GM20431 (cell line): Measurements from ENCODE around the gene DOCK4.

ENCODE experiments used
- in situ Hi-C: fragments of 300-500 bp; cut with MseI, MboI; formaldehyde crosslinking; loops from one replicate; pipeline ENCODE4 v1.15.0; 2020; ENCODE audit warnings: low sequenced_read_pairs; ENCODE audit not compliant: unreplicated experiment

Gene DOCK4

DNA sequence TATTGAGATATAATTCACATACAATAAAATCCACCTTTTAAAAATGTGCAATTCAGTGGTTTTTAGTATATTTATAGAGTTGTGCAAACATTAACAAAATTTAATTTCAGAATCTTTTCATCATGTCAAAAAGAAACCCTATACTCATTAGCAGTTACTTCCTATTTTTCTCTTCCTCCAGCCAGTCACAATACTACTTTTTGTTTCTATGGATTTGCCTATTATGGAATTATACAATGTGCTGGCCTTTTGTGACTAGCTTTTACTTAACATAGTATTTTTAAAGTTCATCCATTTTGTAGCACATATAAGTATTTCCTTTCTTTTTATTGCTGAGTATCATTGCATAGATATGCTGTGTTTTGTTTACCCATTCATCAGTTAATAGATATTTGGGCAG is 444.0 kb downstream of the DOCK4 start:
- in situ Hi-C loops, result loop anchor here (25.0 kb wide), 1 partner anchor 650 kb away; no protein-coding TSS in a partner anchor

DNA sequence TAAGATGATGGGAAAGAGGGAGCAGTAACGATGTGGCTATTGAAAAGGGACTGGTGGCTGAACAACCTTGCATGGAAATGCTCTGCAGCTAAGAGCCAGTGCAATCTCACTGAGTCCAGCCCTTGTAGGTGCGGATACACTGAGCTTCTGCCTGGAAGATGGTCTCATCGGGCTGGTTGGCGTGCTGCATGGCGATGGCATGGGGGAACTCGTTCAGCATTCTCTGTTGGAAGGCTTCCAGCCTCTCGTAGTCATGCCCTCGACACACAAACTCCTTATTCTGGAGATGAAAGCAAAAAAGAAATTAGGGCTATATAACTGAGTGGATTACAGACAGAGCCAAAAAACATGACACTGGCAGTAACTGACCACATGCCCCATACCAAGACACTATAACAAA is 446.2 kb downstream of the DOCK4 start:
- in situ Hi-C loops, result loop anchor here (25.0 kb wide), 1 partner anchor 652 kb away; no protein-coding TSS in a partner anchor

DNA sequence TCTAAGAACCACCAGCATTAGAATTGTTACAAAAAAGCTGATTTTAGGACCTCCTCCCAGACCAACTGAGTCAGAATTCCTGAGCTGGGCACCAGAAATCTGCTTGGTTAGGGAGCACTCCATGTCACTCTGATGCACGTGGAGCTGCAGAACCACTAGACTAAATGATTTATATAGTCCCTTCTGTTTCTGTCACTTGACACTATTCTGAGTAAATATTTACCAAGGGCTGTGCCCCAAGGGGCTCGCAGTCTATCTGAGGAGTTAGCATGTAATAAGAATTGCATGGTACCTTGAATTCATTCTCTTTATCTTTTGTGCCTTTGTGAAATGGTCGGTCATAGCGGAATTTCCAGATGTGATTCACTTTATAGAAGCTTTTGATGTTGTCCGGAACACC is 447.9 kb downstream of the DOCK4 start:
- in situ Hi-C loops, result loop anchor here (25.0 kb wide), 1 partner anchor 654 kb away; no protein-coding TSS in a partner anchor

DNA sequence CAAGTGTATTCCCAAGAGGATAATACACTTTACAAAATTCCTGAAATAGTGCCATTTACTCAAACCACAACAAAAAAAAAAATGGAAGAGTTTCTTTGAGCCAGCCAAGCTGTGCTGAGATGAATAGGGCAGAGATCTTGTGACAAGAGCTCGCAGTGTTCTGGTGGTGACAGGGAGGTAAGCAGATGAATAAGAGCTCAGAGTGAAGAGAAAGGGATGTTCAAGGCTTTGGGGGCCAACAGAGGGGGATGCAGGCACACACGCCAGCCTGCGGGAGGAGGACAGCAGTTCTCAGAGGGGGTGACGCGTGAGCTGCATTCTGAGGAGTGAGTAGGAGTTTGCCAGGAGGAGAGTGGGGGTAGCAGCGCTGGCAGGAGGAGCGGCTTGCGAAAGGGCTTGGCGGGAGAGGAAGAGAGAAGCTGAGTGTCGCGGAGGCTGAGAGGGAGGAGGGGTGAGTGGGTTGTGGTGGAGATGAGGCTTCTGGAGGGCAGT is 449.5 kb downstream of the DOCK4 start:
- in situ Hi-C loops, result loop anchor here (25.0 kb wide), 1 partner anchor 656 kb away; no protein-coding TSS in a partner anchor

DNA sequence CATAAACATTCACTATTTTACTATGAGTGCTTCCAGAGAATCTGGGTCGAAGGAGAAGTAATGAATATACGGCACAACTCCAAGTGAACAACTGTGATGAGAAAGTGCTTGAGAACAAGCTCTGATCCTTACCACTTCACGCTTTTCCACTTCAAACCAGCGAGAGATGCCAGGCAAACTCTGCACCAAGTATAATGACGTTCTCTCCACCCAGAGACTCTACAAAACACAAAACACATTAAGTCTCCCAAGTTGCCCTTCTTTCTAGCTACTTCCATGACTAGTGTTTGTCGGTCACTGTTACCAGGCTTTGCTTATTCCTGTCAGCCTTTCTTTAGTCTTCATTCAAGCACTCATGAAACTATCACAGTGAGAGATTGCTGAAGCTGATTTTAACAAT is 450.8 kb downstream of the DOCK4 start:
- in situ Hi-C loops, result loop anchor here (25.0 kb wide), 1 partner anchor 657 kb away; no protein-coding TSS in a partner anchor

DNA sequence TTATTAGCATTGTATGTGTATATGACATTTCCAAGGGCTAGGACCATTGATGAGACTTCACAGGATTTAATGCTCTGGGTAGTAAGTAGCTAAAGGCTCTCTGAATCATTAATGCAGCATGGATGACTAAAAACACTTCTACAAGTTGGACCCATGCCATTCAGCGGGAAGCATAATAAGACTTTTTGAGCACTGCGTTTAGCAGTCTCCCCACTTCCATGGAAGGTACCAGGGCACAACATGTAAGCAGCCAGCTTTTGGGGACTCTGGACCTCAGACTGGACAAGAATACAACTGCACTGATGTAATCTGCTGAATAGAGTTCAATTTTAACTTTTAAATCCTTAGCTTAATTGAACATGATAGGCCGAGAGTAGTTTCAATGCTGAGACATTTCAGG is 452.2 kb downstream of the DOCK4 start:
- in situ Hi-C loops, result loop anchor here (25.0 kb wide), 1 partner anchor 658 kb away; no protein-coding TSS in a partner anchor

DNA sequence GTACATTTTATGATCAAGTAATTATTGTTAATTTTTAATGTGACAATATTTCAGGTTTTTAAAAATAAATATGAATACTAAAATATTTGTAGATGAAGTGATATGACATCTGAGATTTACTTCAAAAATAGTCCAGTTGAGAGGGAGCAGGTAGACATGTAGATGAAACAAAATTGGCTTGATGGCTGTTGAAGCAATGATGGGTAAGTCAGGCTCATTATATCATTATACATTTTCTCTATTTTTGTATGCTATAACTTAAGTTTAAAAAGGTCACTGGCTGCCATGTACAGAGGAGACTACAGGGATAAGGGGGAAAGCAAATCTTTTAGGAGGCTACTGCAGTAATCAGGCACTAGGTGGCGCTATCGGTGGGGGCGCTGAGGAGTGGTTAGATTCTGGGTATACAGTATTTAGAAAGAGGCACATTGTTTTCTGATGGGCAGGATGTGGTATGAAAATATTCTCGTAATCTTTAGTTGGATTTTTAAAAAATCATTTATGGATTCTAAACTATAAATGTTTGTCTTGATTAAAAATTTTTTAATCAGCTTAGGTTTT is 454.1 kb downstream of the DOCK4 start:
- in situ Hi-C loops, result loop anchor here (25.0 kb wide), 1 partner anchor 660 kb away; no protein-coding TSS in a partner anchor

DNA sequence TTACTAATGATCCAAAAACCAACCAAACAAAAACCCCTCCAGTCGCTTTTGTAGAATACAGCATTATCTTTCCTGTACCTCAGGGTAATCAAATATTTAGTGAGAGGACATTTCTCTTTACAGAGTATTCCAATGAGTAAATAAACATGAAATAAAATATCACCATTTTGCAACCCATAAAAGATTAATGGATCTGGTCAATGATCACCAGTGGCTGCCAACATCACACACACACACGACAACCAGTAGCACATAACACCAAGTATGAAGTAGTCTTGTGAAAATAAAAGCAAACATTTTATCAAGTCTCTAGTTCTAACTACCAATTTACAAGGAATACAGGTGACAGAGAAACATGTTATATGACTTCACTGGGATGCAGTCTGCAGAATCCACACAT is 455.3 kb downstream of the DOCK4 start:
- in situ Hi-C loops, result loop anchor here (25.0 kb wide), 1 partner anchor 661 kb away; no protein-coding TSS in a partner anchor

DNA sequence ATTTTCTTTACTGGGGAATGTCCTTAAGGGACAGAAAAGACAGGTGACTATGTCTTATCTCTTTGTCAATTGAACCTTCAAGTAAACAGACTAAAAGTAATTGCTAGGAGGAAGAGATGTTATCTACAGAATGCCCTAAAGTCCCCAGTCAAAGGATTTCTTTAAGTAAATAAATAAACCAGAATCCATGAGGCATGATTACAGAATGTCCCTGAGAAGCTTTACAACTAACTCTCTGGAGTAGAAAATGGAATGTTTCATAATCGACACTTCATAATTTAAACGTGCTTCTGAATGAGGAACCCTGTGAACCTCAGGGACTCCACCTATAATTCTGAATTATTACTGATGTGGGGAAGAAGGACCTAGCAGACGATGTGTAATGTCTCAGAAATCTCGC is 456.0 kb downstream of the DOCK4 start:
- in situ Hi-C loops, result loop anchor here (25.0 kb wide), 1 partner anchor 662 kb away; no protein-coding TSS in a partner anchor

DNA sequence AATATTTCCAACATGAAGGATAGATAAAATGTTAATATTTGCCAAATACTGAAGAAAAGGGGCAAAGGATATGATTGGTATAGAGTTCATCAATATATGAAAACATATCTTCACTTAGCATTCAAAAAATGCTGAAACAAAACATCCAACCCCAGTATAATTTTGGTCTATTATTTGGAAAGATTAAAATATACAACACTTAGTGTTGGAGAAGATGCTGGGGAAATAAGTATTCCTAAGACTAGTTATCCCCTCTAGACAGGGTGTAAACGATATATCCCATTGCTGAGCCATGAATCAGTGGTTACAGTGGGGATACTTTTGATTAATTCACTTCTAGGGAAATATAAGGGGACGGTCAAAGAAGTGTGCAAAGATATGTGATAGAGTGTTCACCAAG is 456.6 kb downstream of the DOCK4 start:
- in situ Hi-C loops, result loop anchor here (25.0 kb wide), 2 partner anchors 663 to 738 kb away; partner anchors contain the start of gene LSMEM1

DNA sequence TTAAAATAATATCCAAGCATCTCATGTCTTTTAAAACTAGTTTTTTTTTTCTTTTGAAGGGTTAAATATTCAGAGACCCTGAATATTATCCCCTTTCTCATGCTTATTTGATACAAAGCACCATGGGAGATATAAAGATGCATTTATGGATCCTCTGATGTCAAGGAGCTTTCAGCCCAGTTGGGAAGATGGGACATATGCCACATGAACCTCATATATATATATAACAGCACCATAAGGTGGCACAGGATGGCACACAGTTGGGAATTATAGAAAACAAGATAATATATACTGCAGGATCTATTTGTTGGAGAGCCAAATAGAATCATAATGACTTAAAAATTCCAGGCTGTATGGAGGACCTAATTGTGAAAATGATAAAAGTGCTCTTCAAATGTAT is 458.5 kb downstream of the DOCK4 start:
- in situ Hi-C loops, result loop anchor here (25.0 kb wide), 1 partner anchor 740 kb away; the partner anchor contains the start of gene LSMEM1

DNA sequence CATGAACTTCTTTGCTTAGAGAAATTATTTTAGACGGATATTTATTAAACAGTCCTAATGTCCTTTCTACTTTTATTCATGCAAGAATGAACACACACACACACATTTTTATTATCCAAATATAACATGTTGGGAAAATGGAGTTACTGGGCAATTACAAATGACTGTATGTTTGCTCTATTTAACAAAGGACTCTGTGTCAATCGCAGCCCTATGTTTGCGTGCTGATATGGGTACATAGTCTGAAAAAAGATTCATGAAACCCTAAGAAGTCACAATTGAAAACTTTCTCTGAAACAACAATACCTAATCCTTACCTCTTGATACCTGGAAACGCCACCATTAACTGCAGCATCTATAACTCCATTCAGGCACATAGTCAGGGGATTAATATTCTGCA is 459.2 kb downstream of the DOCK4 start:
- in situ Hi-C loops, result loop anchor here (25.0 kb wide), 1 partner anchor 740 kb away; the partner anchor contains the start of gene LSMEM1

DNA sequence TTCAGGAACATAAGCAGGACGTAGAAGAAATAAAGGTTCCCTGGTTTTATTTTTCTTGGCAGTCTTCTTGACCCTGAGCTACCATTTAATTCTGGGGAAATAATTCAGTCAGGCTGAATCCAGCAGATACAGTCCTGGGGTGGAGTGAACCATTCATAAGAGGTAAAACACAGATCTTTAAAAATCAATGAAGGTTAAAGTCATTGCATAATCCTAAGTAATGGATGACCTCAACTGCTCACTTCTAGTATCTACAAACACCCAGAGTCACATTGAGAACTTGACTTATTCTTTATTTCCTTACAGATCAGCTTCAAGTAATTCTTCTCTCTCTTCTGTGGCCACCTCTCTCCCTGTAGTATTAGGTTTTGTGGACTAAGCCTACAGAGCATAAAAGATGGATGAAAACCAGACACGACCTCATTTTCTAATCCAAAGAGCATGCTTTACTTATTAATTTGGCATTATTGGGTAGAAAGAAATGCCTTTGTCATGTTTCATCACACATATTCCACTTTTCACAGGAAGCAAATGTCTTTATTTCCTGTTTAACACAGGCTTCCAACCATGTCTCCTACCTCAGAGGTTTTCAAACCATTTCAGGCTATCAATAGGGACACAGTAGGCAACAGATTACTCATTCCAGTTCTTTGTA is 461.6 kb downstream of the DOCK4 start:
- in situ Hi-C loops, result loop anchor here (25.0 kb wide), 1 partner anchor 743 kb away; the partner anchor contains the start of gene LSMEM1

DNA sequence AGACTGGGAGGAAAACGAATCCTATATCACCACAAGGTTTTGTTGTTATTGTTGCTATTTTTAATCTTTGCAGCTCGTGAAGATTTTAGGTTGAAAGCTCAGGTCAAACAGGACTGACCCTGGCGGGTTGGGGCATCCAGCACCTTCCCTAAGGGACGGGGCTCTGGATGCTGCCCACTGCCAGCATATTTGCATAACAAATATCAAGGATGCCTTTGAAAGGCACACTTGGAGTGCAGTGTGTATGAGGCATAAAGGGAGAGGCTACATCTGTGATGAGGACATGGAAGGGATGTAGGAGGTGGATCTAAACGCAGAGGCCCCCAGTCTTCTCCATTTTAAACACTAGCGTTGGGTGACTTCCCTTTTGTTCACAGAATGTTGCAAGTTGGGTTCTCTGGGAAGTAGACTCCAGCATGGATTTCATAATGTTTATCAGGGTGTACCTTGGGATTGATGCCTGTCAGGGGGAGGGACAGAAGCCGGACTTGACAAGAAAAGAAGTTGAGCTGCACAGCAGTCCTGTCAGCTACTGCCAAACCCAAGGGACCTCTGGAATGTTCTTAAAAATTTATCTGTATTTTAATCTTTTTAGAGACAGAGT is 462.9 kb downstream of the DOCK4 start:
- in situ Hi-C loops, result loop anchor here (25.0 kb wide), 1 partner anchor 744 kb away; the partner anchor contains the start of gene LSMEM1

DNA sequence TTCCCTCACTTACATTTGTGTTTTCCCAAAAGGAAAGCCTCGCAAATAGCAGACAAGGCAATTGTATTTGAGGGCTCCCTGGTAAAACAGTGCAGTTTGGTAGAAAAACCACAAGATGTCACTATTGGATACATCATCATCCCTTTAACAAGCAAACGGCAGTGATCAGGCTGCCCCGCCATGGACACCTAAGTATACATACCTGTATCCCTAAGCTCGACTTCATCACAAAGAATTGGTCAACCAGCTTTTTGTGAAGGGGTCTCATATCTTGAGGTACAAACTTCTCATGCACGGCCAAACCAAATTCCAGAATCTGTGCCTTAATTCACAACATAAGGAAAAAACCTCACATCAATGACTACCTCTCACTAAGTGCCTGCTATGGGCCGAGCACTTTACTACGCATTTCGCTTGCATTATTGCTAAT is 464.4 kb downstream of the DOCK4 start:
- in situ Hi-C loops, result loop anchor here (25.0 kb wide), 1 partner anchor 745 kb away; the partner anchor contains the start of gene LSMEM1

DNA sequence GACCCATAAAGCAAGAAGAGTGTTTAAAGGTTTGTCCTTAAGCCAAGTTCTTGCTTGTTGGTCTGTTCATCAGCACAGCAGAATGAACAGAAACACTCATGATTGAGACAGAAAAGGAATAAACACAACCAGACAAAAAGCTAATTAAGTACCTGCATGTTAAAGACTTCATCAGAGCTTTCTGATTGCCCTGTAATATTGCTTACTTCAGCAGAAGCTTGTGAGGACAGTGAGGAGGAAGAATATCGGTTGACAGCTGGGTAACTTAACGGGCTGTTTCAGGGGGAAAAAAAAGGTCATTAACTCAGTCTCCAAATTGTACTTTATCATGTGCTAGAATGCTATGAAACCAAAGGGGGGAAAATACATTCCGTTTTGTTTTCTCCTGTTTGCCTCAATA is 465.3 kb downstream of the DOCK4 start:
- in situ Hi-C loops, result loop anchor here (25.0 kb wide), 1 partner anchor 746 kb away; the partner anchor contains the start of gene LSMEM1

DNA sequence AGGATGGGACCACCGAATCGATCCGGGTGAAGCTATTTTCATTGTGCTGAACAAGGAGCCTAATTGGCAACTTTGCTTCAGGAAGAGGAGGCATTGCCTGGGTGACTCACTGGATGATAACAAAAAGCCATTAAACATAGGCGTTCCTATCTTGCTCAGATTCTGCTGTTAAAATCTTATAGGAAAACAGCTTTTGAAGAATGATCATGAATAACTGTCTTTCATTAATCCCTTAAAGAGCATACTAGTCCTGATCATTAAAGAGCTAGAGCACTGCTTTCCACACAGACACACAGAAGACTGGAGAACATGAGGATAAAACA is 469.7 kb downstream of the DOCK4 start:
- in situ Hi-C loops, result loop anchor here (25.0 kb wide), 1 partner anchor 751 kb away; the partner anchor contains the start of gene LSMEM1

DNA sequence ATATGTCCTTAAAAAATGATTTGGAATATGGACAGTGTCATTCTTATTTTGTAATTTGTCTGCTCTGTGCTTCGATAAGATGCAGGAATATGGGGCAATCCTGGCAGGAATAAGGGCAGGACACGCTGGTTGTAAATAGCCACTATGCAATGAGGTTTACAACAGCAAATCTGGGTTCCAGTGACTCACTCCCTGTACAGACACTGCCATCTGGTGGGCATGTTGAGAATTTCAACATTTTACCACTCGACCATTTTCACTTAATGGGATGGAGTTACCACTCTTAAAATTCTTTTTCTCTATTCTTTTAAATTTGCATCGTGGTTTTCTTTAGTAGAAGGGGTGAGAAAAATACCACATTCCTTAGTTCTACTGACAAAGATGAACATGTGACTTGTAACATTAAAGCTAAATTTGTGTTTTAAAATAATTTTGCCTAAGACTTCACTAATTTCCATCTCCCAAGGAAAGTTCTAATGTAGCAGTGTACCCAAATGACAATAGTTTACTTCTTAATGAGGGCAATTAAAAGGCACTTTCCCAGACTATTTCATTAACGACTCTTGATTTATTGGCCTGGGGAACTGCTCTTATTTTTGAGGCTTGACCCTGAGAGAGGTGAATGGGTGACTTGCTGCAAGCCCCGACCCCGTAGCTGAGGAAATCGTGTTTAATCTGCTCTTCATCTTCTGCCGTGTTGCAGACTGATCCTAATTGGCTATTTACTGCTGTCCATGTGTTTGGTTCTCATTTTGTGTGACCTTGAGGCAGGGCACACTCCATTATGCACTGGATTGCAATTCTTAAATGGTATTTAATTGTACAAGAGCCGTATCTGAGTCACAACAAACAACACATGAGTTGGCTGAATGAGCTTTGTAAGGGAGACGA is 470.3 kb downstream of the DOCK4 start:
- in situ Hi-C loops, result loop anchor here (25.0 kb wide), 1 partner anchor 751 kb away; the partner anchor contains the start of gene LSMEM1

DNA sequence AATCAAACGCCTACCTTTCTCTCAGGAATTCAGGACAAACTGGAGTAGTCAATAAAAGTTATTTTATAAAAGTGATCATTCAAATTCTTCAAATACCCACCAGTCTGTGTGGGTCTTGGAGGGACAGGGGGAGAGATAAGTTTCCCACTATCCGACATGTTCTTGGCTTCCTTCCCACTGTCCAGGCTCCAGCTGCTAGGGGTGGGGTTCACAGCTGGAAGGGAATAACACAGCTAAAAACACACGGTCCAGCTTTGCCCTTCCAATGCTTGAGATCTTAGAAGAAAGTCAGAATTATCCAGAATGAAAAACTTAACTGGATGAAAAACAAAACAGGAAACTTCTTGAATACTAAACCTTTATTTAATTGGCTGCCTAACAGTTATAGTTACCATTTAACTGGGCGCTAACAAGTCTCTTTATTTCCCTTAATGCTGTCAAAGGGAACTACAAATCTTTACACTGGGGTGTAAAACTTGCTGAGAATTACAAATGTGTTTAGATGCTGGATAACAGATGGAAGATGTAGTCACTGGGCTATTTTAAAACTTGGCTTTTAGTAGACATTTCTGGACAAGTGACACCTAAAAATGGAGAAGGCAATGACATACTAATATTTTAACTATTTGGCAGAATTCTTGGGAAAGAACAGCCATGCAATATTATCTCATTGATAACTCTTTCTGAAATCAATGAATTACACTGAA is 471.1 kb downstream of the DOCK4 start:
- in situ Hi-C loops, result loop anchor here (25.0 kb wide), 1 partner anchor 752 kb away; the partner anchor contains the start of gene LSMEM1
